HG03520 (cell line): Measurements from ENCODE around the gene KMT5C.
"Not testable (repeated sequence)": the region's sequence is repeated elsewhere in the genome, so short reads cannot be mapped to it uniquely, and the experiment has no call there.

ENCODE experiments used
- ATAC-seq: cut with Tn5 transposase; IDR thresholded peaks from one replicate; pipeline ENCODE4 v1.9.1; 2021; ENCODE audit warnings: mild to moderate bottlenecking, moderate library complexity; ENCODE audit not compliant: unreplicated experiment

Gene KMT5C

GRCh38 chr19:55315956-55316525, 23.6 kb upstream of the KMT5C start:
- ATAC-seq: no peak

- ATAC-seq: no peak
Observed at GRCh38 chr19:55316646-55317045, 23.0 kb upstream of the KMT5C start.

- no peak for ATAC-seq
Observed at GRCh38 chr19:55319785-55320184, 19.9 kb upstream of the KMT5C start.

- ATAC-seq: no peak
Observed at GRCh38 chr19:55320844-55321419, 18.7 kb upstream of the KMT5C start.

- ATAC-seq: no peak
Observed at GRCh38 chr19:55321466-55322137, 18.1 kb upstream of the KMT5C start.

- no peak for ATAC-seq
Observed at GRCh38 chr19:55322204-55322885, 17.3 kb upstream of the KMT5C start.

GRCh38 chr19:55324662-55325061, 15.0 kb upstream of the KMT5C start:
- no peak for ATAC-seq

GRCh38 chr19:55325172-55325571, 14.5 kb upstream of the KMT5C start, which contains the start of gene TMEM150B:
TMEM150B (minus strand) TSS chr19:55325341; CDS start chr19:55321036, 4,305 bp downstream.
- ATAC-seq: no peak

- not testable (repeated sequence) for ATAC-seq
Observed at GRCh38 chr19:55328774-55329318, 10.8 kb upstream of the KMT5C start.

- ATAC-seq: not testable (repeated sequence)
Observed at GRCh38 chr19:55329791-55330190, 9.9 kb upstream of the KMT5C start.

- ATAC-seq: no peak
Observed at GRCh38 chr19:55333870-55334269, 5.8 kb upstream of the KMT5C start.

- ATAC-seq: no peak
Observed at GRCh38 chr19:55336101-55336500, 3.6 kb upstream of the KMT5C start.

- no peak for ATAC-seq
Observed at GRCh38 chr19:55339889-55340783, 460 bp downstream of the KMT5C start.

GRCh38 chr19:55340784-55341147, 1.1 kb downstream of the KMT5C start:
- no peak for ATAC-seq

GRCh38 chr19:55341171-55341588, 1.5 kb downstream of the KMT5C start:
- no peak for ATAC-seq

- no peak for ATAC-seq
Observed at GRCh38 chr19:55341595-55342531, 2.2 kb downstream of the KMT5C start.

- no peak for ATAC-seq
Observed at GRCh38 chr19:55344444-55344843, 4.8 kb downstream of the KMT5C start.

- no peak for ATAC-seq
Observed at GRCh38 chr19:55345101-55345817, 5.6 kb downstream of the KMT5C start.
